ENCODE data around the gene OR5AU1. TPM values are rescaled to one million over a fixed set of nuclear protein-coding genes. Genes with fewer than 3 reads are reported as not detected.
A peak's percentile ranks its signal among the peaks of the same experiment; 100 is the strongest.

OR5AU1 gene
- total and polyA plus RNA-seq, 2 of the 13 experiments (the other 11 are each of a cell fraction or from before 2014, with no cell fraction given) = not detected

DNA sequence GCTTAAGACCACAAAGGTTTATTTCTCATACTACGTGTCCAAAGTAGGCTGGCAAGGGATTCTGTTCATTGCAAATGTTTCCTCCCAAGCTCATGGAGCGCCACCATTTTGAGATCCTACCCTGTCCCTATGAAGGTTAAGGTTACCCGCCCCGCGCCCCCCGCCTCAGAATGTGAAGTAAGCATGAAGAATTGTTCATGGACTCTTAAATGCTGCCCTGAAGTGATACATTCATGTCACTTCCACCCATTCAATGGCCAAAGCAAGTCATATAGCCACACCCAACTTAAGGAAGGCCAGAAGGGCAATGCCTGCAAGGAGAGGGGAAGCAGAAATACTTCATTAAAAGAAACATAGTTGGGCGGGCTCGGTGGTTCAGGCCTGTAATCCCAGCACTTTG is 50.8 kb downstream of the OR5AU1 start:
- H3K79me2 ChIP-seq (ENCODE audit: insufficient read depth, low read length) = peaks cover 11% of the 10 kb centered on the region
- peak overlapping the region; percentile 61 to 82 (median 66) for H3K4me3 ChIP-seq (replicated peaks in 1 of 3; ENCODE audit: insufficient read depth in 1 of 3, low read depth in 2 of 3, low read length in 3 of 3)
- CTCF ChIA-PET (ENCODE audit: low intra/inter-chr PET ratio, low total read pairs) = interaction anchor here (1.1 to 8.0 kb wide), 5 partner anchors 12 to 93 kb away, joined by 3 to 320 read pairs (median 20); partner anchors contain the start of genes ARHGEF40 and ZNF219
- ATAC-seq (no peak), DNase-seq (ENCODE audit: low spot score) (no peak), FAIRE-seq (no peak)
- H3K4me1 ChIP-seq (ENCODE audit: insufficient read depth, low read length) = peaks cover 80% of the 10 kb centered on the region
- H2AFZ ChIP-seq (ENCODE audit: low read length) = peak overlapping the region; percentile 33
- H4K20me1 ChIP-seq (ENCODE audit: insufficient read depth, low read length) = no peaks in the 10 kb centered on the region
- H3K9me3 ChIP-seq (ENCODE audit: low read length) = no peaks in the 10 kb centered on the region
- WGBS (ENCODE audit: low lambda C conversion rate) = 84% methylated on average over 8 of the region's 8 CpGs
- intact Hi-C loops (cut with micrococcal nuclease; ENCODE audit: unreplicated experiment) (no loop called here), in situ Hi-C loops (cut with HindIII; ENCODE audit: extremely low pct_ligation_motif_present, low pct_unique_long_range_greater_than_20kb) (no loop called here)
- H3K36me3 ChIP-seq (replicated peaks in 1 of 2; ENCODE audit: control insufficient read depth in 1 of 2, insufficient read depth in 2 of 2, low read length in 2 of 2) = no peaks in the 10 kb centered on the region
- H3K27ac ChIP-seq (ENCODE audit: extremely low read length, insufficient read depth, low read length) = peak overlapping the region; percentile 97
- H3K9ac ChIP-seq (ENCODE audit: insufficient read depth, low read depth, low read length) = peak overlapping the region; percentile 95
- peak overlapping the region; percentile 94 for H3K4me2 ChIP-seq (ENCODE audit: low read depth, low read length)
- BruUV-seq (replicated peaks) = no TSS peak
- POLR2A ChIA-PET = interaction anchor here (1.1 to 6.5 kb wide), 17 partner anchors 10 to 423 kb away, joined by 3 to 141 read pairs (median 9); partner anchors contain the start of gene ARHGEF40
- TF ChIP-seq ZNF512B (CRISPR knock-in tag; IDR thresholded peaks at IDR 0.05; ENCODE audit: borderline replicate concordance) (0 out of 2 replicates have a peak, but pooled peaks have one; percentile 14), SALL1 (CRISPR knock-in tag; IDR thresholded peaks at IDR 0.05) (no peak), YY1 (IDR thresholded peaks at IDR 0.05; ENCODE audit: insufficient read depth, insufficient replicate concordance, low read depth, low read length) (peak; percentile 18), ZNF572 (CRISPR knock-in tag; IDR thresholded peaks at IDR 0.05) (0 out of 2 replicates have a peak, but pooled peaks have one; percentile 43), HDAC1 (CRISPR knock-in tag; IDR thresholded peaks at IDR 0.05) (0 out of 2 replicates have a peak, but pooled peaks have one; percentile 30)
- no peaks in the 10 kb centered on the region; a peak in 1 of 5 replicates for H3K27me3 ChIP-seq (ENCODE audit: control insufficient read depth in 1 of 2, insufficient read depth in 2 of 2, low read length in 2 of 2)

Small RNA genes within 50 kb of the gene (small RNA-seq; reads per million reads assigned to genes)
- 0 reads per million in 3 experiments for gene RNU6-252P (ENCODE audit: insufficient read depth in 2 of 3, insufficient read length in 3 of 3, low read depth in 2 of 3, low replicate concordance in 1 of 3)

Other genes with a start within 250 kb of the OR5AU1 start
- gene RNASE2, start 200.6 kb downstream of the OR5AU1 start, total RNA-seq (2016; rRNA removed; fragmentation: Illumina TruSeq; extraction: Trizol) = 0.69 TPM in 2 replicates
- not detected in 2 replicates for gene RNASE2, start 200.6 kb downstream of the OR5AU1 start, polyA plus RNA-seq (2011; rRNA removed)
- gene METTL17, start 166.1 kb downstream of the OR5AU1 start, total RNA-seq (2016; rRNA removed; fragmentation: Illumina TruSeq; extraction: Trizol) = 46.9 and 122 TPM in 2 replicates
- gene METTL17, start 166.1 kb downstream of the OR5AU1 start, polyA plus RNA-seq (2011; rRNA removed) = 181 and 199 TPM in 2 replicates
- 0.11 TPM in 1 of 2 replicates, not detected in the other for gene SLC39A2, start 156.8 kb downstream of the OR5AU1 start, total RNA-seq (2016; rRNA removed; fragmentation: Illumina TruSeq; extraction: Trizol)
- 0.05 and 0.08 TPM in 2 replicates for gene SLC39A2, start 156.8 kb downstream of the OR5AU1 start, polyA plus RNA-seq (2011; rRNA removed)
- 27.2 and 27.4 TPM in 2 replicates for gene NDRG2, start 131.0 kb downstream of the OR5AU1 start, total RNA-seq (2016; rRNA removed; fragmentation: Illumina TruSeq; extraction: Trizol)
- gene NDRG2, start 131.0 kb downstream of the OR5AU1 start, polyA plus RNA-seq (2011; rRNA removed) = 143 and 189 TPM in 2 replicates
- 0.58 and 0.63 TPM in 2 replicates for gene TPPP2, start 125.8 kb downstream of the OR5AU1 start, total RNA-seq (2016; rRNA removed; fragmentation: Illumina TruSeq; extraction: Trizol)
- 1.7 and 4.2 TPM in 2 replicates for gene TPPP2, start 125.8 kb downstream of the OR5AU1 start, polyA plus RNA-seq (2011; rRNA removed)
- not detected in 2 replicates for gene RNASE13, start 121.3 kb downstream of the OR5AU1 start, total RNA-seq (2016; rRNA removed; fragmentation: Illumina TruSeq; extraction: Trizol)
- gene RNASE13, start 121.3 kb downstream of the OR5AU1 start, polyA plus RNA-seq (2011; rRNA removed) = 1.0 and 1.4 TPM in 2 replicates
- gene RNASE7, start 113.7 kb downstream of the OR5AU1 start, total RNA-seq (2016; rRNA removed; fragmentation: Illumina TruSeq; extraction: Trizol) = not detected in 2 replicates
- 0.04 and 0.17 TPM in 2 replicates for gene RNASE7, start 113.7 kb downstream of the OR5AU1 start, polyA plus RNA-seq (2011; rRNA removed)
- not detected in 2 replicates for gene RNASE8, start 98.2 kb downstream of the OR5AU1 start, total RNA-seq (2016; rRNA removed; fragmentation: Illumina TruSeq; extraction: Trizol)
- not detected in 2 replicates for gene RNASE8, start 98.2 kb downstream of the OR5AU1 start, polyA plus RNA-seq (2011; rRNA removed)
- 18.5 and 28.1 TPM in 2 replicates for gene ARHGEF40, start 85.8 kb downstream of the OR5AU1 start, total RNA-seq (2016; rRNA removed; fragmentation: Illumina TruSeq; extraction: Trizol)
- gene ARHGEF40, start 85.8 kb downstream of the OR5AU1 start, polyA plus RNA-seq (2011; rRNA removed) = 78.1 and 97.1 TPM in 2 replicates
- gene ZNF219, start 57.4 kb downstream of the OR5AU1 start, total RNA-seq (2016; rRNA removed; fragmentation: Illumina TruSeq; extraction: Trizol) = 21.0 and 36.6 TPM in 2 replicates
- gene ZNF219, start 57.4 kb downstream of the OR5AU1 start, polyA plus RNA-seq (2011; rRNA removed) = 34.5 and 42.2 TPM in 2 replicates
- 0.29 TPM in 1 of 2 replicates, not detected in the other for gene TMEM253, start 55.0 kb downstream of the OR5AU1 start, total RNA-seq (2016; rRNA removed; fragmentation: Illumina TruSeq; extraction: Trizol)
- 0.45 and 0.65 TPM in 2 replicates for gene TMEM253, start 55.0 kb downstream of the OR5AU1 start, polyA plus RNA-seq (2011; rRNA removed)
- 1,099 and 1,563 TPM in 2 replicates for gene HNRNPC, start 113.4 kb upstream of the OR5AU1 start, total RNA-seq (2016; rRNA removed; fragmentation: Illumina TruSeq; extraction: Trizol)
- gene HNRNPC, start 113.4 kb upstream of the OR5AU1 start, polyA plus RNA-seq (2011; rRNA removed) = 577 and 628 TPM in 2 replicates
- 0.10 and 0.13 TPM in 2 replicates for gene RPGRIP1, start 124.0 kb upstream of the OR5AU1 start, total RNA-seq (2016; rRNA removed; fragmentation: Illumina TruSeq; extraction: Trizol)
- gene RPGRIP1, start 124.0 kb upstream of the OR5AU1 start, polyA plus RNA-seq (2011; rRNA removed) = 0.47 and 1.1 TPM in 2 replicates
- gene SUPT16H, start 228.0 kb upstream of the OR5AU1 start, total RNA-seq (2016; rRNA removed; fragmentation: Illumina TruSeq; extraction: Trizol) = 230 and 340 TPM in 2 replicates
- gene SUPT16H, start 228.0 kb upstream of the OR5AU1 start, polyA plus RNA-seq (2011; rRNA removed) = 68.0 and 77.5 TPM in 2 replicates